ENCODE results near the gene KRR1. TPM values are rescaled to one million over a fixed set of nuclear protein-coding genes. Genes with fewer than 3 reads are reported as not detected.
"Not testable (repeated sequence)": the region's sequence is repeated elsewhere in the genome, so short reads cannot be mapped to it uniquely, and the experiment has no call there.

The KRR1 gene
- total RNA-seq, 2 donors from 2014 or later: 98.0 to 123 TPM

DNA sequence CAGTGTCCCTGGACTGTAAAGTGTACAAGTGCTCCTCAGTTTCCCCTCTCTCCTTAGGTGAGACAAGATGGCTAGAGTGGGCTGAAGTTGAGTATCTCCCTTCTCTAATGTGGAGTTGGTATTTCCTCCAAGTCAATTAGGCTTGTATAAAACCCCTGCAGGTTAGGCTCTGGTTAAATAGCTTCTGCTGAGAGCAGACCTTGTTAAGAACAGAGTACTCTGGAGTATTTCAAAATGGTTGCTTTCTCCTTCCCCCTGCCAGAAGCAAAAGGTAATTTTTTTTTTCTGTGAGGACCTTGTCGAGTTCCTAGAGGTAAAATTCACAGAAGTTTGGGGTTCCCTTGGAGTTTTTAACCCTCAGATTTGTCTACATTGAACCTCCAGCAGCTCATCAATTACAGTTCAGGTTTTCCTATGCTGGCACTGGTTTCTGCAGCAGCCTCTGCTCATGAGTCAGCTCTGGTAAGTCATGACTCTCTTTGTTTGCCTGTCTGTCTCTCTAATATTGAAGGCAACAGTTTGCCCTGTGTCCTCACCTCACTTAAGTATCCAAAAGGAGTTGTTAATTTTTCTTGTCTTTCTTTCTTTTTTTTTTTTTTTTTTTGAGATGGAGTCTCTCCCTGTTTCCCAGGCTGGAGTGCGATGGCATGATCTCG is 58.6 kb downstream of the KRR1 start:
- peaks cover 2% of the 10 kb centered on the region for H3K36me3 Mint-ChIP-seq (ENCODE audit: low read depth)
- ATAC-seq (no peak), DNase-seq (no peak)
- no peaks in the 10 kb centered on the region for H3K9me3 ChIP-seq (ENCODE audit: control insufficient read depth, low read length, poor library complexity, severe bottlenecking)
- H3K27me3 Mint-ChIP-seq: no peaks in the 10 kb centered on the region
- H3K4me3 Mint-ChIP-seq: no peak overlapping the region
- H3K4me1 Mint-ChIP-seq: peaks cover 16% of the 10 kb centered on the region
- H3K27ac Mint-ChIP-seq: no peak overlapping the region

DNA sequence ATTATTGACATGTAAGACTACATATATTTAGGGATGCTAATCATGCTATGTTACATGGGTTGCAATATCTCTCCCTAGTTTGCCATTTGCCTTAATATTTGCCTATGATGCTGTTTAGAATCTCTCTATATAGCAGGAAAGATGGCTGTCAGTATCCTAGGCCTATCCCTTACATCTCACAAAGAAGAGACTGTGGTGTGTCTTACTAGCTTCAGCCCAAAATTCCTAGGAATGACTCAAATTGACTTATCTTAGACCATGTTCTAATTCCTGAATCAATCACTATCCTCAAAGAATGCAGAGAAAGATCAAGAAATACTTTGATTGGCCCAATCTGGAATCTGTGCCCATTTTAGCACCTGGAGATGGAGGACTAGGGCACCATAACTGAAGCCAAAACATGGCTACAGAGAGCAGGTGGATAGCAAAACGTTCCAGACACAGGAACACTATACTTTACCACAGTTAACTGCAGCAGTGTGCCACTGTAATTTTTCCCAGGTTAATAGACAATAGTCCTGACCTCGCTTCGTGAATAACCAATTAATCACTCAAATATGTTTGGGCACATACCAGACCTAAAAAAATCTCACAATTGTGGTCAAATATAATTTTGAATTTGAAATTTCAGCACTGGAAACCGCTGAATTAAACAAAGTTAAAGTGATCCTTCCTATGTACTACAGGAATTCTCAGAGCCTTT is 63.6 kb downstream of the KRR1 start:
- Mint-ChIP-seq H3K4me3 (no peak overlapping the region), H3K4me1 (no peaks in the 10 kb centered on the region), H3K27ac (no peak overlapping the region), H3K36me3 (ENCODE audit: low read depth) (no peaks in the 10 kb centered on the region), H3K27me3 (peaks cover 6% of the 10 kb centered on the region)
- DNase-seq (no peak), ATAC-seq (no peak)
- no peaks in the 10 kb centered on the region for H3K9me3 ChIP-seq (ENCODE audit: control insufficient read depth, low read length, poor library complexity, severe bottlenecking)

DNA sequence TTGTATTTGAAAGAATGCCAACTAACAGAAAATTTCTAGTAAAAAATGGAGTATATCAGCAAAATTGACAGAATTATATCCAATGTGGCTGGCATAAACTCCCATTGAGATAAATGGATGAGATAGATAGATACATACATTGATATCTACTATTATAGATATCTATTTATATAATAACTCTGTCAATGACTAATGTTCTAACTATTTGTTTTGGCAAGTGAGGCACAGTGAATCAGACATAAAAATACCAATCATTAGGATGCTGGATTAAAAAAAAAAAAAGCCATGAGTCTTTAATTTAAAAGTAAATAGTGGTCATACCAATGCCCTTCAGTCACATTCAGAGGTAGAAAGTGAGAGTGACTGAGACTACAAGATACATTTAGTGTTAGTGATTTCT is 64.6 kb downstream of the KRR1 start:
- no peak overlapping the region for H3K4me3 Mint-ChIP-seq
- DNase-seq: no peak
- no peaks in the 10 kb centered on the region for H3K4me1 Mint-ChIP-seq
- ATAC-seq: no peak
- H3K27me3 Mint-ChIP-seq: peaks cover 6% of the 10 kb centered on the region
- H3K27ac Mint-ChIP-seq: no peak overlapping the region
- H3K9me3 ChIP-seq (ENCODE audit: control insufficient read depth, low read length, poor library complexity, severe bottlenecking): no peaks in the 10 kb centered on the region
- H3K36me3 Mint-ChIP-seq (ENCODE audit: low read depth): no peaks in the 10 kb centered on the region

DNA sequence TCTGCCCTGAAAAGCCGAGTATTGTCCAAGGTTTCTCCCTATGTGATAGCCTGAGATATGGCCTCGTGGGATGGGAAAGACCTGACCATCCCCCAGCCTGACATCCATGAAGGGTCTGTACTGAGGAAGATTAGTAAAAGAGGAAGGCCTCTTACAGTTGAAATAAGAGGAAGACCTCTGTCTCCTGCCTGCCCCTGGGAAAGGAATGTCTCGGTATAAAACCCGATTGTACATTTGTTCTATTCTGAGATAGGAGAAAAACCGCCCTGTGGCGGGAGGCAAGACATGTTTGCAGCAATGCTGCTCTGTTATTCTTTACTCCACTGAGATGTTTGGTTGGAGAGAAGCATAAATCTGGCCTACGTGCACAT is 66.3 kb downstream of the KRR1 start:
- not testable (repeated sequence) for DNase-seq; H3K36me3 Mint-ChIP-seq (ENCODE audit: low read depth); ATAC-seq; H3K4me3 Mint-ChIP-seq; H3K27me3 Mint-ChIP-seq; H3K4me1 Mint-ChIP-seq; H3K9me3 ChIP-seq (ENCODE audit: control insufficient read depth, low read length, poor library complexity, severe bottlenecking)
- peak overlapping the region; percentile 6 for H3K27ac Mint-ChIP-seq

DNA sequence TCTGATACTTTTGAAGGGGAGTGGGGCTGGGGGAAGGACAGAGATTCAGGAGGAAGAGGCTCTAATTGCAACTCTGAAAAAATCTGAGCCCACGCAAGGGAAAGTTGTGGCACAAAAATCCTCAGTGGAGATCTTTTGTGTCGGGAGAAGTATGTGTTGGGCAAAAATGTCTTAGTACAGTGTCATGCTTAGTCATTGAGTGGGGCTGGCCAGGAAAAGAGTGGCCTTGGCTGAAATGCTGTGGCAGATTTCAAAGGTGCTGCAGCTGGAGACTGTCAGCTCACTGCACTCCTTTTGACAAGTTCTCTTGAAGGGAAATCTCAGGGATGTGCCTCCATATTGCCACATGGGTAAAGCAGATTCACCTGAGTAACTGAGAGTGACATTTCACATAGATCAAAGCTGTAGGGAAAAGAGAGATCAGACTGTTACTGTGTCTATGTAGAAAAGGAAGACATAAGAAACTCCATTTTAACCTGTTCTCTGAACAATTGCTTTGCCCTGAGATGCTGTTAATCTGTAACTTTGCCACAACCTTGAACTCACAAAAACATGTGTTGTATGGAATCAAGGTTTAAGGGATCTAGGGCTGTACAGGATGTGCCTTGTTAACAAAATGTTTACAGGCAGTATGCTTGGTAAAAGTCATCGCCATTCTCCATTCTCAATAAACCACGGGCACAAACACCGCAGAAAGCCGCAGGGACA is 66.8 kb downstream of the KRR1 start:
- Mint-ChIP-seq H3K27me3 (peaks cover 6% of the 10 kb centered on the region), H3K4me3 (no peak overlapping the region), H3K36me3 (ENCODE audit: low read depth) (no peaks in the 10 kb centered on the region), H3K27ac (peak overlapping the region; percentile 6), H3K4me1 (no peaks in the 10 kb centered on the region)
- no peaks in the 10 kb centered on the region for H3K9me3 ChIP-seq (ENCODE audit: control insufficient read depth, low read length, poor library complexity, severe bottlenecking)
- DNase-seq (no peak), ATAC-seq (no peak)

DNA sequence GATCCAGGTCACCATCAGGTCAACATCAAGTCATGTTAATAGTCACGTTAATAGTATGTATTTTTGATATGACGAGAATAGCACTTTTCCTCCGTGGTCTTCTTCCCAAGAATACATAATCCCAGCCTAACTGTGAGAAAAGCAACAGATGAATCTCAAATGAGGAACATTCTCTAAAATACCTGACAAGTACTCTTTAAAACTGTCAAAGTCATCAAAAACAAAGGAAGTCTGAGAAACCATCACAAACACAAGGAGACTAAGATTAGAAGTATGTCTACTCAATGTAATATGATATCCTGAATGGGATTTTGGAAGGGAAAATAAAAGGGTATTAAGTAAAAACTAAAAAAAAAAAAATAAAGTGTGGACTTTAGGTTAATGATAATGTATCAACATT is 67.7 kb downstream of the KRR1 start:
- no peak overlapping the region for H3K27ac Mint-ChIP-seq
- H3K36me3 Mint-ChIP-seq (ENCODE audit: low read depth): no peaks in the 10 kb centered on the region
- no peaks in the 10 kb centered on the region for H3K9me3 ChIP-seq (ENCODE audit: control insufficient read depth, low read length, poor library complexity, severe bottlenecking)
- no peak overlapping the region for H3K4me3 Mint-ChIP-seq
- DNase-seq (no peak), ATAC-seq (no peak)
- H3K27me3 Mint-ChIP-seq: peaks cover 6% of the 10 kb centered on the region
- no peaks in the 10 kb centered on the region for H3K4me1 Mint-ChIP-seq

DNA sequence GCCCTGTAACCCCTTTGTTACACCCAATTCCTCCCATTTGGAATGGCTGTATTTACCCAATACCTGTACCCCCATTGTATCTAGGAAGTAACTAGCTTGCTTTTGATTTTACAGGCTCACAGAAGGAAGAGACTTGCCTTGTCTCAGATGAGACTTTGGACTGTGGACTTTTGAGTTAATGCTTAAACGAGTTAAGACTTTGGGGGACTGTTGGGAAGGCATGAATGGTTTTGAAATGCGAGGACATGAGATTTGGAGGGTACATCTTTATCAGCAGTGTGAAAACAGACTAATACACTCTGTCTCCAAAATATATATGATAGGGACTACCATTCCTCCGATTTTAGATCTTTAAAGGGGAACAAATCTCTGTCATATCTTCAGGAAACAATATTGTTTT is 69.0 kb downstream of the KRR1 start:
- not testable (repeated sequence) for DNase-seq; H3K4me1 Mint-ChIP-seq; H3K27ac Mint-ChIP-seq; ATAC-seq; H3K27me3 Mint-ChIP-seq; H3K9me3 ChIP-seq (ENCODE audit: control insufficient read depth, low read length, poor library complexity, severe bottlenecking); H3K4me3 Mint-ChIP-seq; H3K36me3 Mint-ChIP-seq (ENCODE audit: low read depth)

DNA sequence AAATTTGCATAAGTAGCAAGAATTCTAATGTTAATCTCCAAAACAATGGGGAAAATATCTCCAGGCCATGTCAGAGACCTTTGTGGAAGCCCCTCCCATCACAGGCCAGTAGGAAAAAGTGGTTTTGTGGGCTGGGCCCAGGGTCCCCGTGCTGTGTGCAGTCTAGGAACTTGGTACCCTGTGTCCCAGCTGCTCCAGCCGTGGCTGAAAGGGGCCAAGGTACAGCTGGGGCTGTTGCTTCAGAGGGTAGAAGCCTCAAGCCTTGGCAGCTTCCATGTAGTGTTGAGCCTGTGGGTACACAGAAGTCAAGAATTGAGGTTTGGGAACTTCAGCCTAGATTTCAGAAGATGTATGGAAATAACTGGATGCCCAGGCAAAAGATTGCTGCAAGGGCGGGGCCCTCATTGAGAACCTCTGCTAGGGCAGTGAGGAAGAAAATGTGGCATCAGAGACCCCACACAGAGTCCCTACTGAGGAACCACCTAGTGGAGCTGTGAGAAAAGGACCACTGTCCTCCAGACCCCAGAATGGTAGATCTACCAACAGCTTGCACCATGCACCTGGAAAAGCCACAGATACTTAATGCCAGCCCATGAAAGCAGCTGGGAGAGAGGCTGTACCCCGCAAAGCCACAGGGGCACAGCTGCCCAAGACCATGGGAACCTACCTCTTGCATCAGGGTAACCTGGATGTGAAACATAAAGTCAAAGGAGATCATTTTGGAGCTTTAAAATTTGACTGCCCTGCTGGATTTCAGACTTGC is 69.5 kb downstream of the KRR1 start:
- DNase-seq; H3K4me3 Mint-ChIP-seq; H3K27me3 Mint-ChIP-seq; H3K9me3 ChIP-seq (ENCODE audit: control insufficient read depth, low read length, poor library complexity, severe bottlenecking); H3K4me1 Mint-ChIP-seq; ATAC-seq; H3K36me3 Mint-ChIP-seq (ENCODE audit: low read depth); H3K27ac Mint-ChIP-seq: not testable (repeated sequence)

Other genes with a start within 250 kb of the KRR1 start
- 1 to 10 TPM; 1.1 to 2.2 TPM for gene CAPS2, start 181.3 kb downstream of the KRR1 start, total RNA-seq
- gene GLIPR1L1, start 176.9 kb downstream of the KRR1 start, total RNA-seq: not detected
- 1 to 10 TPM in 1 of 2 donors, under 1 TPM in 1; 0.50 to 1.5 TPM for gene GLIPR1L2, start 120.5 kb downstream of the KRR1 start, total RNA-seq
- gene GLIPR1, start 30.9 kb downstream of the KRR1 start, total RNA-seq: 100 to 1,000 TPM; 104 to 105 TPM

All from T-helper 17 cell (primary cell).